Activated CD8-positive, alpha-beta T cell treated with anti-CD3 and anti-CD28 coated beads for 36 hours (primary cell): ENCODE data around the gene KLRC4. TPM values are rescaled to one million over a fixed set of nuclear protein-coding genes. Genes with fewer than 3 reads are reported as not detected.
A peak's percentile ranks its signal among the peaks of the same experiment; 100 is the strongest.
"Not testable (repeated sequence)": the region's sequence is repeated elsewhere in the genome, so short reads cannot be mapped to it uniquely, and the experiment has no call there.

Source experiments
- ATAC-seq: fragments of 200-7000 bp; cut with Tn5 transposase; one replicate; pipeline ENCODE4 v1.10.0; 2021; ENCODE audit warnings: mild to moderate bottlenecking, moderate library complexity
- CTCF ChIA-PET: fragments of 350-600 bp; sonication (Branson Sonifier 250); formaldehyde crosslinking; loops from one replicate; lab custom pipeline; 2021; ENCODE audit warnings: antibody characterized with exemption; lab: Charles Lee
- POLR2A ChIA-PET: fragments of 350-600 bp; sonication (Branson Sonifier 250); formaldehyde crosslinking; loops from one replicate; lab custom pipeline; 2021; ENCODE audit warnings: antibody characterized with exemption; lab: Charles Lee
- DNase-seq: peaks from one replicate; pipeline ENCODE4 v3.0.0-alpha.2; 2020
- H3K27ac Mint-ChIP-seq: one replicate; pipeline ENCODE4 v1.8.0; 2021; ENCODE audit warnings: mild to moderate bottlenecking, mixed read lengths
- H3K27me3 Mint-ChIP-seq: one replicate; pipeline ENCODE4 v1.8.0; 2021; ENCODE audit warnings: mixed read lengths
- H3K36me3 Mint-ChIP-seq: one replicate; pipeline ENCODE4 v1.8.0; 2021; ENCODE audit warnings: low read depth, mixed read lengths
- H3K4me1 Mint-ChIP-seq: one replicate; pipeline ENCODE4 v1.8.0; 2021; ENCODE audit warnings: low read depth, mixed read lengths
- H3K4me3 Mint-ChIP-seq: one replicate; pipeline ENCODE4 v1.8.0; 2021; ENCODE audit warnings: mild to moderate bottlenecking, moderate library complexity, mixed read lengths
- H3K9me3 Mint-ChIP-seq: one replicate; pipeline ENCODE4 v1.8.0; 2021; ENCODE audit warnings: mixed read lengths
- intact Hi-C: fragments of 100-400 bp; cut with micrococcal nuclease; formaldehyde crosslinking; loops from one replicate; pipeline ENCODE4 v1.10.0; 2022
- total RNA-seq, 2 experiments: library from RNA; stranded (reverse); gene quantifications; one replicate each; pipeline ENCODE4 v1.2.3, GENCODE V29; 2021
- TF ChIP-seq, protein P1 (sequence below): fragments of 200-600 bp; IDR thresholded peaks from one replicate; pipeline ENCODE4 v1.8.0; 2022; ENCODE audit warnings: antibody characterized with exemption, mild to moderate bottlenecking

The KLRC4 gene
- total RNA-seq, 2 experiments from 2014 or later = 2.9 to 3.7 TPM

DNA sequence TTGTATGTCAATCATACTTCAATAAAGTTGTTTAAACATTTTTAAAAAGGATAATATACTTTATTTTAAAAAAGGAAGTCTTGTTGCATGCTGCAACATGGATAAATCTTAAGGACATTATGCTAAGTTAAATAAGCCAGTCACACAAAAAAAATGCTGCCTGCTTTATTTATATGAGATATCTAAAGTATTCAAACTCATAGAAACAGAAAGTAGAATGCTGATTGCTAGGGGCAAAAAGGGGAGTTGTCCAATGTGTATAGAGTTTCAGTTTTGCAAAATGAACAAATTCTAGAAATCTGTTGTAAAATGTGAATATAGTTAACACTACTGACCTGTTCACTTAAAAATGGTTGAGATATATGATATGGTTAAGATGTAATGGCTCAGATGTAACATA, 8.7 kb downstream of the KLRC4 start:
- peak; percentile 26 for ATAC-seq
- H3K27ac Mint-ChIP-seq = peak overlapping the region; percentile 72
- H3K4me1 Mint-ChIP-seq = peaks cover 45% of the 10 kb centered on the region
- DNase-seq = no peak
- H3K27me3 Mint-ChIP-seq = no peaks in the 10 kb centered on the region
- H3K36me3 Mint-ChIP-seq = peaks cover 39% of the 10 kb centered on the region
- H3K4me3 Mint-ChIP-seq = peak overlapping the region; percentile 61
- intact Hi-C loops = no loop called here
- TF ChIP-seq, protein P1, sequence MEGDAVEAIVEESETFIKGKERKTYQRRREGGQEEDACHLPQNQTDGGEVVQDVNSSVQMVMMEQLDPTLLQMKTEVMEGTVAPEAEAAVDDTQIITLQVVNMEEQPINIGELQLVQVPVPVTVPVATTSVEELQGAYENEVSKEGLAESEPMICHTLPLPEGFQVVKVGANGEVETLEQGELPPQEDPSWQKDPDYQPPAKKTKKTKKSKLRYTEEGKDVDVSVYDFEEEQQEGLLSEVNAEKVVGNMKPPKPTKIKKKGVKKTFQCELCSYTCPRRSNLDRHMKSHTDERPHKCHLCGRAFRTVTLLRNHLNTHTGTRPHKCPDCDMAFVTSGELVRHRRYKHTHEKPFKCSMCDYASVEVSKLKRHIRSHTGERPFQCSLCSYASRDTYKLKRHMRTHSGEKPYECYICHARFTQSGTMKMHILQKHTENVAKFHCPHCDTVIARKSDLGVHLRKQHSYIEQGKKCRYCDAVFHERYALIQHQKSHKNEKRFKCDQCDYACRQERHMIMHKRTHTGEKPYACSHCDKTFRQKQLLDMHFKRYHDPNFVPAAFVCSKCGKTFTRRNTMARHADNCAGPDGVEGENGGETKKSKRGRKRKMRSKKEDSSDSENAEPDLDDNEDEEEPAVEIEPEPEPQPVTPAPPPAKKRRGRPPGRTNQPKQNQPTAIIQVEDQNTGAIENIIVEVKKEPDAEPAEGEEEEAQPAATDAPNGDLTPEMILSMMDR = no peak
- POLR2A ChIA-PET = interaction anchor here (1.3 kb wide), 1 partner anchor 36 kb away, joined by 4 read pairs; no protein-coding TSS in a partner anchor
- CTCF ChIA-PET = interaction anchor here (1.1 kb wide), 1 partner anchor 11 kb away, joined by 4 read pairs; no protein-coding TSS in a partner anchor
- H3K9me3 Mint-ChIP-seq = peaks cover 10% of the 10 kb centered on the region

GRCh38 chr12:10398168-10398567, 11.4 kb downstream of the KLRC4 start:
- Mint-ChIP-seq H3K36me3 (peaks cover 31% of the 10 kb centered on the region), H3K27ac (peak overlapping the region; percentile 92), H3K9me3 (peaks cover 6% of the 10 kb centered on the region), H3K27me3 (no peaks in the 10 kb centered on the region), H3K4me3 (peak overlapping the region; percentile 66), H3K4me1 (peaks cover 65% of the 10 kb centered on the region)
- DNase-seq (no peak), ATAC-seq (no peak)
- TF ChIP-seq, protein P1 = no peak
- intact Hi-C loops = loop anchor here (5.0 kb wide), 1 partner anchor 99 kb away; no protein-coding TSS in a partner anchor
- POLR2A ChIA-PET = interaction anchor here (0.6 to 2.4 kb wide), 4 partner anchors 9 to 160 kb away, joined by 3 to 12 read pairs (median 5); no protein-coding TSS in a partner anchor
- CTCF ChIA-PET = interaction anchor here (0.6 to 2.6 kb wide), 4 partner anchors 18 to 162 kb away, joined by 3 to 13 read pairs (median 3); no protein-coding TSS in a partner anchor

DNA sequence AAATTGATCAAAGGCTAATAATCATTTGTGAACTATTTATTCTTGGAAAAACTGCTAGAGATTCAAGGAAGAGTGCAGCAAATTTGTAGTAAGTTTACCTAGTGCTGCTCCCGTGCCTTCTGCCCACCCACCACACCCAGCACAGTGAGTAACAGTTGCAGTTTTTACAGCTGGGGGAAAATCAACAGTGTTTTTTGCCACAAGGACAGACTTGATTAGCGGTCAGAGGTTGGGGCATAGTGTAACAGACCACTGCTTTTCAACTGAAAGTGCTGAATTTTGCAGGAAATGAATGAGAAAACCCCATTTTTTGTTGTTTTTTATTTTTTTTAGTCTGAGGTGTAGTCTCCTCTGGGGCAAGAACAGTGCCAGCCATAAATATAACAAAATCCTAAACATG, 12.3 kb downstream of the KLRC4 start:
- TF ChIP-seq, protein P1 = no peak
- H3K9me3 Mint-ChIP-seq = peaks cover 6% of the 10 kb centered on the region
- H3K27me3 Mint-ChIP-seq = no peaks in the 10 kb centered on the region
- peaks cover 28% of the 10 kb centered on the region for H3K36me3 Mint-ChIP-seq
- ChIA-PET POLR2A (interaction anchor here (0.6 to 2.4 kb wide), 7 partner anchors 9 to 530 kb away, joined by 3 to 12 read pairs (median 4); no protein-coding TSS in a partner anchor), CTCF (interaction anchor here (0.8 to 2.6 kb wide), 4 partner anchors 19 to 244 kb away, joined by 3 to 13 read pairs (median 4); no protein-coding TSS in a partner anchor)
- H3K4me1 Mint-ChIP-seq = peaks cover 68% of the 10 kb centered on the region
- peak; percentile 40 for ATAC-seq
- intact Hi-C loops = loop anchor here (5.0 kb wide), 1 partner anchor 100 kb away; no protein-coding TSS in a partner anchor
- peak; percentile 69 for DNase-seq
- H3K4me3 Mint-ChIP-seq = peak overlapping the region; percentile 66
- peak overlapping the region; percentile 92 for H3K27ac Mint-ChIP-seq

- H3K27ac Mint-ChIP-seq = peak overlapping the region; percentile 97
- not testable (repeated sequence) for H3K27me3 Mint-ChIP-seq, H3K9me3 Mint-ChIP-seq, DNase-seq, ATAC-seq
- H3K36me3 Mint-ChIP-seq = peaks cover 23% of the 10 kb centered on the region
- H3K4me3 Mint-ChIP-seq = peak overlapping the region; percentile 63
- H3K4me1 Mint-ChIP-seq = peaks cover 69% of the 10 kb centered on the region
- intact Hi-C loops = loop anchor here (5.0 kb wide), 1 partner anchor 101 kb away; no protein-coding TSS in a partner anchor
- ChIA-PET POLR2A (interaction anchor here (0.6 to 2.6 kb wide), 8 partner anchors 7 to 163 kb away, joined by 3 to 19 read pairs (median 3); no protein-coding TSS in a partner anchor), CTCF (interaction anchor here (0.6 to 2.6 kb wide), 3 partner anchors 11 to 243 kb away, joined by 3 to 13 read pairs (median 4); no protein-coding TSS in a partner anchor)
These were observed 13.4 kb downstream of the KLRC4 start for GRCh38 chr12:10396176-10396575.

DNA sequence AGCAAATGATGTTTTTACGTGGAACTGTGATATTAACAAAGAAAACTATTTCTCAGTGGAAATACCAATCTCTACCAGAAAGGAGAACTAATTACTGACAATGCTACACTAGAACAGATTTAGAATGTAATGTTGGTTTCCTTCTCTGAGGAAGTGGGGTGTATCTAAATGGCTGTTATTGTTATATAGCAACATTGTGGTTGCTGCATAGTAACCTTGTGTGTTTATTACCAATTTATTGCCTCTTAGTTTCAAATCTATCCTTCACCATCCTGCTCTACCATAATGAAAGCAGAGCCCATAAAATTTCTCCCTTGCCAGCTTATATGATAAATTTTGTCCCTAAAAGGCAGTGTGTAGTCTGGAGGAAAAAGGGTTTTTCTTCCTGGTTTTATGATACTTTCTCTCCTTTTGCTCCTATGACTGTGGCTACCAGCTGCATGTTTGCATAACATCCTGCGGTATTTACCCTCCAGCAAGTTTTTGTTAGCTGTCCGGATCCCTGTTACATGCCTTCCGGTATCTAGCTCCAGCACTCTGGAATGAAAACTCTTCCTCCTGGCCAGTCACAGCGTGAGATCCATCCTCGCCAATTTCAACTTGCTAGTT, 14.1 kb downstream of the KLRC4 start:
- Mint-ChIP-seq H3K27ac (peak overlapping the region; percentile 97), H3K4me3 (peak overlapping the region; percentile 63), H3K27me3 (no peaks in the 10 kb centered on the region), H3K9me3 (peaks cover 6% of the 10 kb centered on the region), H3K36me3 (peaks cover 19% of the 10 kb centered on the region), H3K4me1 (peaks cover 64% of the 10 kb centered on the region)
- ATAC-seq (peak; percentile 45), DNase-seq (no peak)
- TF ChIP-seq, protein P1 = no peak
- ChIA-PET CTCF (interaction anchor here (0.6 to 2.6 kb wide), 3 partner anchors 10 to 243 kb away, joined by 3 to 13 read pairs (median 4); no protein-coding TSS in a partner anchor), POLR2A (interaction anchor here (1.1 to 2.6 kb wide), 4 partner anchors 9 to 163 kb away, joined by 3 to 19 read pairs (median 3); no protein-coding TSS in a partner anchor)
- intact Hi-C loops = loop anchor here (5.0 kb wide), 1 partner anchor 102 kb away; no protein-coding TSS in a partner anchor

GRCh38 chr12:10394531-10395152, 14.9 kb downstream of the KLRC4 start:
- Mint-ChIP-seq H3K36me3 (peaks cover 14% of the 10 kb centered on the region), H3K4me1 (peaks cover 64% of the 10 kb centered on the region), H3K27ac (peak overlapping the region; percentile 97), H3K4me3 (peak overlapping the region; percentile 63)
- ChIA-PET CTCF (interaction anchor here (0.7 to 1.4 kb wide), 3 partner anchors 28 to 356 kb away, joined by 3 to 5 read pairs (median 3); no protein-coding TSS in a partner anchor), POLR2A (interaction anchor here (1.1 to 2.6 kb wide), 5 partner anchors 9 to 167 kb away, joined by 3 to 19 read pairs (median 3); no protein-coding TSS in a partner anchor)
- peak; percentile 74 for DNase-seq
- not testable (repeated sequence) for H3K9me3 Mint-ChIP-seq, H3K27me3 Mint-ChIP-seq
- ATAC-seq = peak; percentile 59
- intact Hi-C loops = loop anchor here (5.0 kb wide), 2 partner anchors 103 to 163 kb away; no protein-coding TSS in a partner anchor
